Uterus (tissue), 4 donors: ENCODE results near the gene PPEF2. TPM values are rescaled to one million over a fixed set of nuclear protein-coding genes. Genes with fewer than 3 reads are reported as not detected.

Source experiments
- DNase-seq, 2 donors: peaks; one replicate each; pipeline ENCODE4 v3.0.0-alpha.2; 2019 to 2020
- H3K27ac ChIP-seq, 2 donors: fragments of 200-600 bp; sonication (generic); 1 replicate in 1 of 2; 2 replicates in 1 of 2; pipeline ENCODE4 v1.5.1; 2016 to 2018
- H3K27me3 ChIP-seq, 2 donors: fragments of 200-600 bp; sonication (generic); one replicate each; pipeline ENCODE4 v1.5.1; 2018 to 2019; ENCODE audit warnings: control low read depth in 1 of 2
- H3K36me3 ChIP-seq, 2 donors: fragments of 200-600 bp; sonication (generic); one replicate each; pipeline ENCODE4 v1.5.1; 2019; ENCODE audit warnings: control low read depth in 1 of 2
- H3K4me1 ChIP-seq, 2 donors: fragments of 200-600 bp; sonication (generic); one replicate each; pipeline ENCODE4 v1.5.1; 2018 to 2019; ENCODE audit warnings: control low read depth in 1 of 2
- H3K4me3 ChIP-seq, 2 donors: fragments of 200-600 bp; sonication (generic); 1 replicate in 1 of 2; 2 replicates in 1 of 2; pipeline ENCODE4 v1.5.1; 2018 to 2019; ENCODE audit warnings: mild to moderate bottlenecking in 1 of 2
- H3K9me3 ChIP-seq, 2 donors: fragments of 200-600 bp; sonication (generic); one replicate each; pipeline ENCODE4 v1.5.1; 2019; ENCODE audit warnings: control low read depth in 1 of 2
- POLR2A ChIP-seq, 2 donors: fragments of 450-650 bp; IDR thresholded peaks; one replicate each; pipeline ENCODE4 v1.6.1; 2016; ENCODE audit warnings: antibody characterized with exemption in 2 of 2, mild to moderate bottlenecking in 1 of 2, moderate library complexity in 1 of 2
- intact Hi-C: fragments of 100-400 bp; cut with DNase I; formaldehyde crosslinking; loops from one replicate; pipeline ENCODE4 v1.15.1; 2023; ENCODE audit warnings: low total_unique reads
- total RNA-seq, 4 donors: library from RNA; depleted of rRNA in 3 of 4; stranded (reverse); fragments of >200 nt in 3 of 4; gene quantifications; one replicate each; pipeline versions ENCODE4 v1.1.0 to v1.2.4, GENCODE V29; 2014 to 2023
- TF ChIP-seq, protein P1 (sequence below), 4 experiments: fragments of 200-600 bp in 2 of 4; fragments of 450-650 bp in 2 of 4; sonication (generic) in 2 of 4; IDR thresholded peaks; one replicate each; pipeline ENCODE4 v1.5.1; 2016 to 2019; ENCODE audit warnings: antibody characterized with exemption in 4 of 4, mild to moderate bottlenecking in 2 of 4, moderate library complexity in 1 of 4
- donor health status: DM: yes; HTN: yes; CAD: no.

PPEF2 gene
- total RNA-seq, 4 donors from 2014 or later, result 0.09 TPM; not detected in 3

DNA sequence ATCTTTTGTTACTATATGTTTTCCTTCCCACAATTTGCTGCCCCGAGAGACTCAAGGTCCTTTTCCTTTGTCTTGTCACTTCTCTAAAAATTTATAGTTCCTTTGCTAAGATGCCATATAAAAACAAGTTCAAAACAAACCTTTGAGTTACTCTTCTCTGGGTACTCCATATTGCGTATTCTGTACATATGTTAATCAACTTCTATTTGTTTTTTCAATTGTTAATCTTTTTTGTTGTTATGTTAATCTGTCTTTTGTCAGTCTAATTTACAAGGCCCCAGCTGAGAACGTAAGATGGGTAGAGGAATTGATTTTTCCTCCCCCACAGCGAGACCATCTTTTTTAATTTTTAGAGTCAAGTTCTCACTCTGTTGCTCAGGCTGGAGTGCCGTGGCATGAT lies 7.2 kb upstream of the PPEF2 start:
- Histone ChIP-seq H3K27me3 (no peaks in the 10 kb centered on the region), H3K4me1 (no peaks in the 10 kb centered on the region), H3K27ac (no peak overlapping the region), H3K9me3 (no peaks in the 10 kb centered on the region), H3K4me3 (no peak overlapping the region), H3K36me3 (no peaks in the 10 kb centered on the region)
- no peak for DNase-seq
- intact Hi-C loops, result no loop called here
- TF ChIP-seq POLR2A (IDR thresholded peaks at IDR 0.05), result no peak
- TF ChIP-seq, protein P1, sequence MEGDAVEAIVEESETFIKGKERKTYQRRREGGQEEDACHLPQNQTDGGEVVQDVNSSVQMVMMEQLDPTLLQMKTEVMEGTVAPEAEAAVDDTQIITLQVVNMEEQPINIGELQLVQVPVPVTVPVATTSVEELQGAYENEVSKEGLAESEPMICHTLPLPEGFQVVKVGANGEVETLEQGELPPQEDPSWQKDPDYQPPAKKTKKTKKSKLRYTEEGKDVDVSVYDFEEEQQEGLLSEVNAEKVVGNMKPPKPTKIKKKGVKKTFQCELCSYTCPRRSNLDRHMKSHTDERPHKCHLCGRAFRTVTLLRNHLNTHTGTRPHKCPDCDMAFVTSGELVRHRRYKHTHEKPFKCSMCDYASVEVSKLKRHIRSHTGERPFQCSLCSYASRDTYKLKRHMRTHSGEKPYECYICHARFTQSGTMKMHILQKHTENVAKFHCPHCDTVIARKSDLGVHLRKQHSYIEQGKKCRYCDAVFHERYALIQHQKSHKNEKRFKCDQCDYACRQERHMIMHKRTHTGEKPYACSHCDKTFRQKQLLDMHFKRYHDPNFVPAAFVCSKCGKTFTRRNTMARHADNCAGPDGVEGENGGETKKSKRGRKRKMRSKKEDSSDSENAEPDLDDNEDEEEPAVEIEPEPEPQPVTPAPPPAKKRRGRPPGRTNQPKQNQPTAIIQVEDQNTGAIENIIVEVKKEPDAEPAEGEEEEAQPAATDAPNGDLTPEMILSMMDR (IDR thresholded peaks at IDR 0.05), result no peak

DNA sequence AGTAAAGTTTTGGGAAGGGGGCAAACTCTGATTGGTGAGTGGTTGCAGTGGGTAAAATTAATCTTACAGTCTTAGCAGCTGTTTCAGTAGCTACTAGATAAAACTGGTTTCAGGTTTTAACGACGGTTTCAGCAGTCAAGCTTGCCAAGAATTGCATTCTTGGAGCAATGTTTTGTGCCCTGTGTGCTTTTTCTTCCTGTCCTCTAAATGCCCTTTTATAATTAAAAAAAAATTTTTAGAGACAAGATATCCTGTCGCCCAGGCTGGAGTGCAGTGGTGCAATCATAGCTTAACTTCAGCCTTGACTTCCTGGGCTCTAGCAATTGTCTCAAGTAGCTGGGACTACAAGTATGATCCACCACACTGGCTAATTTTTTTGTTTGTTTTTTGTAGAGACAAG lies 6.3 kb upstream of the PPEF2 start:
- intact Hi-C loops, result no loop called here
- TF ChIP-seq, protein P1 (IDR thresholded peaks at IDR 0.05), result no peak
- no peak for TF ChIP-seq POLR2A (IDR thresholded peaks at IDR 0.05)
- Histone ChIP-seq H3K36me3 (no peaks in the 10 kb centered on the region), H3K27me3 (no peaks in the 10 kb centered on the region), H3K4me1 (no peaks in the 10 kb centered on the region), H3K9me3 (no peaks in the 10 kb centered on the region), H3K27ac (no peak overlapping the region), H3K4me3 (no peak overlapping the region)
- DNase-seq, result no peak

DNA sequence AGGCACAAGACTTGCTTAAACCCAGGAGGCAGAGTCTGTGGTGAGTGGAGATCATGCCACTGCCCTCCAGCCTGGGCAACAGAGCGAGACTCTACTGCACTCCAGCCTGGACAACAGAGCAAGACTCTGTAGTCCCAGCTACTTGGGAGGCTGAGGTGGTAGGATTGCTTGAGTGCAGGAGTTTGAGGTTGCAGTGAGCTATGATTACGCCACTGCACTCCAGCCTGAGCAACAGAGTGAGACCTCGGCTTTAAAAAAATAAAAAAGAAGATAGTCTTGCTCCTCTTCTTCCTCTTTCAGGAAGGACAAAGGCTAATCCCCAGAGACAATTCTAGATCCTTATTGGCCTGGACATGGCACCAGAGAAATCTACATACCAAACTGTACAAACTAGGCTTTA lies 5.7 kb upstream of the PPEF2 start:
- TF ChIP-seq, protein P1 (IDR thresholded peaks at IDR 0.05), result no peak
- no peak for TF ChIP-seq POLR2A (IDR thresholded peaks at IDR 0.05)
- no peaks in the 10 kb centered on the region for H3K9me3 ChIP-seq
- no peaks in the 10 kb centered on the region for H3K27me3 ChIP-seq
- intact Hi-C loops, result no loop called here
- H3K4me1 ChIP-seq, result no peaks in the 10 kb centered on the region
- DNase-seq, result no peak
- H3K4me3 ChIP-seq, result no peak overlapping the region
- H3K27ac ChIP-seq, result no peak overlapping the region
- no peaks in the 10 kb centered on the region for H3K36me3 ChIP-seq

DNA sequence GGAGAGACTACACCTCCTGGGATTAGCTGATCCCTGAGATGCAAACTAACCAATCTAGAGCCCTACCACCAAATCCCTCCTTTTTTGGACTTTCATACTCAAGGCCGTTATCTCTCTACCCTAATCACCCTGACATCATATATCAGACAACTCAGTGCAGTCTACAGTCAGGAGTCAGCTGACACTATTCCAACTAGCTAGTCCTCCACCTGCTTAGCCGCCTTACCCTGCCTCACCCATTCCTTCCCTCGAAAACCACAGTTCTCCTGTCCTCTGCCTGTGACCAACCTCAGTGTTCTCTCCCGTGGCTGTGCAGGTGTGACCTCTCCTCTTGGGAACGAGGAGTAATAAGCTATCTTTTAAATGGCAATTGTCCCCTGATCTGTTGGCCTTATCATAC lies 1.8 kb upstream of the PPEF2 start:
- Histone ChIP-seq H3K9me3 (no peaks in the 10 kb centered on the region), H3K4me3 (no peak overlapping the region), H3K4me1 (no peaks in the 10 kb centered on the region), H3K27ac (no peak overlapping the region), H3K36me3 (no peaks in the 10 kb centered on the region), H3K27me3 (no peaks in the 10 kb centered on the region)
- DNase-seq, result no peak
- TF ChIP-seq, protein P1 (IDR thresholded peaks at IDR 0.05), result no peak
- no peak for TF ChIP-seq POLR2A (IDR thresholded peaks at IDR 0.05)
- intact Hi-C loops, result no loop called here

DNA sequence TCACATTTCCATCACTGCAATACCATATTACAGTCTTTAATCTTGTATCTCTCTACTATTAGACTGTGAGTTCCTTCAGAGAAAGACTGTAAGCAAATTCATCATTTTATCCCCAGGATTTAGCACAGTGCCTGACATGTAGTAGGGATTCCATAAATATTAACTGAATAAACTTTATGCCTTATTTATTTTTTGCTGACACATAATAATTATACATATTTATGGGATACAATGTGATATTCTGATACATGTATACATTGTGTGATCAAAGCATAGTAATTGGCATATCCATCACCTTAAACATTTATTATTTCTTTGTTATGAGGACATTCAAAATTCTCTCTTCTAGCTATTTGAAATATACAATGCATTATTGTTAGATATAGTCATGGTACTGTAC lies 3.7 kb downstream of the PPEF2 start:
- Histone ChIP-seq H3K27me3 (no peaks in the 10 kb centered on the region), H3K27ac (no peak overlapping the region), H3K9me3 (no peaks in the 10 kb centered on the region), H3K36me3 (no peaks in the 10 kb centered on the region), H3K4me1 (no peaks in the 10 kb centered on the region), H3K4me3 (no peak overlapping the region)
- DNase-seq, result no peak
- no peak for TF ChIP-seq POLR2A (IDR thresholded peaks at IDR 0.05)
- TF ChIP-seq, protein P1 (IDR thresholded peaks at IDR 0.05), result no peak
- intact Hi-C loops, result no loop called here
